Left lung (tissue), 10 donors: ENCODE results near the gene SOBP. TPM values are rescaled to one million over a fixed set of nuclear protein-coding genes. Genes with fewer than 3 reads are reported as not detected.

Experiments
- ATAC-seq: fragments of 200-7000 bp; cut with Tn5 transposase; one replicate; pipeline ENCODE4 v1.9.1; 2020; ENCODE audit warnings: moderate library complexity
- DNase-seq, 4 donors: peaks; one replicate each; pipeline ENCODE4 v3.0.0-alpha.2; 2013 to 2020
- H3K27ac ChIP-seq, 2 donors: fragments of 200-600 bp; sonication (generic) in 1 of 2; one replicate each; pipeline versions ENCODE4 v1.5.0 to v1.8.0; 2020 to 2021
- H3K27me3 ChIP-seq, 2 donors: fragments of 200-600 bp; sonication (generic) in 1 of 2; one replicate each; pipeline versions ENCODE4 v1.5.0 to v1.8.0; 2020 to 2021
- H3K36me3 ChIP-seq, 2 donors: fragments of 200-600 bp; sonication (generic) in 1 of 2; one replicate each; pipeline versions ENCODE4 v1.5.0 to v1.8.0; 2020 to 2021
- H3K4me1 ChIP-seq, 2 donors: fragments of 200-600 bp; one replicate each; pipeline ENCODE4 v1.8.0; 2021
- H3K4me3 ChIP-seq, 2 donors: fragments of 200-600 bp; sonication (generic) in 1 of 2; one replicate each; pipeline versions ENCODE4 v1.5.0 to v1.8.0; 2020 to 2021; ENCODE audit warnings: mild to moderate bottlenecking in 1 of 2
- H3K9me3 ChIP-seq, 2 donors: fragments of 200-600 bp; sonication (generic) in 1 of 2; one replicate each; pipeline versions ENCODE4 v1.5.0 to v1.8.0; 2020 to 2021
- intact Hi-C, 2 donors: fragments of 100-400 bp; cut with DNase I; formaldehyde crosslinking; loops; one replicate each; pipeline versions ENCODE4 v1.11.2 to v1.14.2; 2022
- polyA plus RNA-seq, 6 donors: library from polyadenylated mRNA; unstranded; fragments of 120-200 nt; gene quantifications; one replicate each; pipeline ENCODE4 v1.2.1, GENCODE V29; 2013; ENCODE audit not compliant: insufficient read length in 6 of 6
- total RNA-seq, 2 donors: library from RNA; stranded (reverse); fragmentation: NEBNext Ultra II Directional; extraction: Animal tissue kit (Norgen Biotek cat#: 25700); gene quantifications; one replicate each; pipeline ENCODE4 v1.2.1, GENCODE V29; 2021
- TF ChIP-seq, protein P1 (sequence below), 2 donors: fragments of 200-600 bp; sonication (generic) in 1 of 2; IDR thresholded peaks; one replicate each; pipeline versions ENCODE4 v1.5.0 to v1.8.0; 2021; ENCODE audit warnings: antibody characterized with exemption in 2 of 2
- donor health status: DM: no; HTN: yes; CAD: no.
- donor health status: DM: no; HTN: no; CAD: no.

Gene SOBP
- total and polyA plus RNA-seq, 8 donors: 6.5 to 11.1 (median 8.1) TPM

DNA sequence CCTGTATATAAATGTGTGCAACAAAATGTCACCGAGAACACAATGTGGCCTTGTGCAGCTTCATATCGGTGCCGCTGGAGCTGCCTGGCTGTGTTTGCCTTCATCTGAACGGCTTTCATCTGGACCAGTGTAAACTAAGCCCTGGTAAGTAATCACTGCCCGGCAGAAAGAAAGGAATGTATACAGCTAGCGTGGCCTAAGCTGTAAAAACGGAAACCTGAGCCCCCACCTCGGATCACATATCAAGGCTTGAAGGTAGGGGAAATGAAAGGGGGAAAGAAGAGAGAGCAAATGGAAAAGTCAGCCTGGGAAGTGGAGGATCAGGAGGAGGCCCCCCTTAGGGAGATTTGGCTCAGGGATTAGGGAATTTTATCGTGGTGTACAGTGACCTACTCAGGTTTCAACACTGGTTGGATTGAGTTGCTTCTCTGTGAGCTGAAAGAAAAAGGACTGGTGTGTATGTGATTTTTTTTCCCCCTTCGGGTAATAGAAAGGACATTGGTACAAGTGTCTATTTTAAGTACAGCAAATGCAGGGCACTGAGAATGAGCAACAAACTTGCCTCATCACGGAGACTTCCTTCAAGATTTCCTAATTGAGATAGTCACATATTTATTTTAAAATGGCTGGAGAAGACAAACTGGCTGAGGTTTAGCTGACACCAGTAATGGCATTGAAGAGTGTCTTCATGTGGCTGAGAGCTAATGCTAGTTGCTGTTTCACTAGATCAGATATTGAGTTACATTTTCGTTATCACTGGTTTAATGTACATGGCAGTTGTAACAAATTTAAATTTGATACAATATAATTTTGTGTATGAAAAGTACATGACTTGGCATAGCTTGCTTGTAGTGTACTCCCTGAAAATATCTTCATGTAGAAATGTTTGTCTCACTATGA lies 3.5 kb downstream of the SOBP start:
- H3K36me3 ChIP-seq: no peaks in the 10 kb centered on the region
- H3K4me3 ChIP-seq: no peak overlapping the region
- intact Hi-C loops: no loop called here
- peaks cover 20 to 47% of the 10 kb centered on the region in 2 donors for H3K4me1 ChIP-seq
- TF ChIP-seq, protein P1, sequence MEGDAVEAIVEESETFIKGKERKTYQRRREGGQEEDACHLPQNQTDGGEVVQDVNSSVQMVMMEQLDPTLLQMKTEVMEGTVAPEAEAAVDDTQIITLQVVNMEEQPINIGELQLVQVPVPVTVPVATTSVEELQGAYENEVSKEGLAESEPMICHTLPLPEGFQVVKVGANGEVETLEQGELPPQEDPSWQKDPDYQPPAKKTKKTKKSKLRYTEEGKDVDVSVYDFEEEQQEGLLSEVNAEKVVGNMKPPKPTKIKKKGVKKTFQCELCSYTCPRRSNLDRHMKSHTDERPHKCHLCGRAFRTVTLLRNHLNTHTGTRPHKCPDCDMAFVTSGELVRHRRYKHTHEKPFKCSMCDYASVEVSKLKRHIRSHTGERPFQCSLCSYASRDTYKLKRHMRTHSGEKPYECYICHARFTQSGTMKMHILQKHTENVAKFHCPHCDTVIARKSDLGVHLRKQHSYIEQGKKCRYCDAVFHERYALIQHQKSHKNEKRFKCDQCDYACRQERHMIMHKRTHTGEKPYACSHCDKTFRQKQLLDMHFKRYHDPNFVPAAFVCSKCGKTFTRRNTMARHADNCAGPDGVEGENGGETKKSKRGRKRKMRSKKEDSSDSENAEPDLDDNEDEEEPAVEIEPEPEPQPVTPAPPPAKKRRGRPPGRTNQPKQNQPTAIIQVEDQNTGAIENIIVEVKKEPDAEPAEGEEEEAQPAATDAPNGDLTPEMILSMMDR (IDR thresholded peaks at IDR 0.05): no peak
- H3K27me3 ChIP-seq: peaks cover 0 to 74% of the 10 kb centered on the region in 2 donors
- DNase-seq: no peak
- H3K9me3 ChIP-seq: no peaks in the 10 kb centered on the region
- H3K27ac ChIP-seq: peak overlapping the region in 1 of 2 donors; percentile 21
- ATAC-seq: peak; percentile 10

DNA sequence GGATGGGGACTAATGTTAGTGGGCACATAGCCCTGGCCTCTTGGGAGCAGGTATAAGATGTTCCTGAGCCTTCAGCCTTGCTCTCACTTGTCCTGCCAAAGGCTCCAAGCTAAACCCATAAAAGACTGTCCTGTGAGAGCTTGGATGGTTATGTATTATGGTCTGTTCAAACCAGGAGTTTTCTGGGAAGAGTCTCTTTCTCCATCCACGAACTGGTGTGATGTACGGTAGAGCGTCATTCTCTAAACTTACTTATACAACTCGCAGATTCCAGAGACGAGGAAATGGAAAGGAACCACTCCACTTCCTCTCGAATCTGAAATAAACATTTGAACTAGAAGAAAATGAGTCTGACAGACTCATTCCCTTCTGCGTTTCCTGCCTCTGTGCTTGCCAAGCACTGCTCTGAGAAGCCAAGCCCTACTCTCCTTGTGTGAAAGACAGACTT lies 5.3 kb downstream of the SOBP start:
- intact Hi-C loops: no loop called here
- Histone ChIP-seq H3K9me3 (no peaks in the 10 kb centered on the region), H3K27ac (peak overlapping the region; percentile 65 to 78), H3K4me3 (no peak overlapping the region), H3K36me3 (no peaks in the 10 kb centered on the region), H3K4me1 (peaks cover 20 to 33% of the 10 kb centered on the region in 2 donors), H3K27me3 (peaks cover 0 to 57% of the 10 kb centered on the region in 2 donors)
- TF ChIP-seq, protein P1 (IDR thresholded peaks at IDR 0.05): no peak
- DNase-seq (peak in 1 of 4 donors; percentile 68), ATAC-seq (peak; percentile 62)

DNA sequence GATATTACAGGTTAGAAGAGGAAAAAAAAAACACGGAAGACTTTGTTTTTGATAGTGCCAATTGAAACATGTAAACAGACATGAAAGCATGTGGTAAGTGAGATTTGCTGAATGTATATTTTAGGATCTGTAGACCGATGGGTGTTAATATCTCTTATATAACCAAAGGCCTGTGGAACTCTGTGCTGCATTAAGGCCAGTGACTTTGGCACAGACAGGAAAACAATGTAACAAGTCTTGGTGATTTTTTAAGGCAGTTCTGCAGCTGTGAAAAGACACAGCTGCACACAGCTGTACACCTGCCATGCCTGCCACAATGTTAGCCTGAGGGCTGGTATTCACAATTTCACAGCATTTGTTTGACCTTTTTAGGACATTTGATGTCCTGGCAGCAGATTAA lies 6.1 kb downstream of the SOBP start:
- H3K27me3 ChIP-seq: peaks cover 0 to 49% of the 10 kb centered on the region in 2 donors
- no peaks in the 10 kb centered on the region for H3K9me3 ChIP-seq
- H3K27ac ChIP-seq: peak overlapping the region; percentile 65 to 78
- peak; percentile 2 for ATAC-seq
- no peak overlapping the region for H3K4me3 ChIP-seq
- no peak for DNase-seq
- intact Hi-C loops: no loop called here
- H3K36me3 ChIP-seq: no peaks in the 10 kb centered on the region
- TF ChIP-seq, protein P1 (IDR thresholded peaks at IDR 0.05): no peak
- H3K4me1 ChIP-seq: peaks cover 20 to 26% of the 10 kb centered on the region in 2 donors

DNA sequence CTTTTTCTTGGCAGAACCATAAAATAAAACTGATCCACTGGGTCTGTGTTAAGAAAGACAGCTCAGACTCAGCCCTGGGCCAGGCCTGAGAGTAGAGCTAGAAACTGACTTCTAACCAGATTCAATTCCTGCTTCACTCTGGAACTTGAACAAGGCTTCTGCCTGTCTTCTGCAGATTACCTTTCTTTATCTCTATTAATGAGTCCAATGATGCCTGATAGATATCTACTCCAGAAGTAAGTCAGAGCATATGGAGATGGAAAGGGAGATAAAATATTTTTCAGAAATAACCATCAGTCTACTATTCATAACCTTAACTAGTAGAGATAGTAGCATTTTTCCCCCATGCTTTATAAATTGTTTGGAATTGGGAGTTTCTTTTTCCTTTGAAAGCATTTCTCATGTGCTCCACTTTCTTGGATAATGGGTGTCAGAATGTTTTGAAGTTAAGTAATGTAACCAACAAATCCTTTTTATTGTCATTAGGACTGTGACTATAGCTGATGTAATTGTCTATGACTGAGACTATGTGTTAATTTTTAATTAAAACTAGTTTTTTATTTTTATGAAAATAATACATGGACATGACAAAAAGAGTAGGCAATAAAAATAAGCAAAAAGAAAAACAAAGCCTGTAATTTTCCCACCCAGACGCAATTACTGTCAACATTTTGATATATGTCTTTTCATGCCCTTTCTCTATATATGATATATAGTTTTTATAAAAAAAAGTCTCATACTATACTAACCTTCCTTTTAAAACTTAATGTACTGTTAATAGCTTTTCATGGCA lies 7.2 kb downstream of the SOBP start:
- intact Hi-C loops: no loop called here
- H3K27ac ChIP-seq: peak overlapping the region in 1 of 2 donors; percentile 29
- TF ChIP-seq, protein P1 (IDR thresholded peaks at IDR 0.05): no peak

More for the DNA sequence above, 7.2 kb downstream of the SOBP start:
- H3K4me3 ChIP-seq: no peak overlapping the region
- peaks cover 0 to 38% of the 10 kb centered on the region in 2 donors for H3K27me3 ChIP-seq
- no peak for DNase-seq
- peaks cover 16 to 20% of the 10 kb centered on the region in 2 donors for H3K4me1 ChIP-seq
- no peaks in the 10 kb centered on the region for H3K36me3 ChIP-seq
- no peaks in the 10 kb centered on the region for H3K9me3 ChIP-seq
- no peak for ATAC-seq
